ENCODE results near the gene TRIM37.
"Not testable (repeated sequence)": the region's sequence is repeated elsewhere in the genome, so short reads cannot be mapped to it uniquely, and the experiment has no call there.

Gene TRIM37, protein sequence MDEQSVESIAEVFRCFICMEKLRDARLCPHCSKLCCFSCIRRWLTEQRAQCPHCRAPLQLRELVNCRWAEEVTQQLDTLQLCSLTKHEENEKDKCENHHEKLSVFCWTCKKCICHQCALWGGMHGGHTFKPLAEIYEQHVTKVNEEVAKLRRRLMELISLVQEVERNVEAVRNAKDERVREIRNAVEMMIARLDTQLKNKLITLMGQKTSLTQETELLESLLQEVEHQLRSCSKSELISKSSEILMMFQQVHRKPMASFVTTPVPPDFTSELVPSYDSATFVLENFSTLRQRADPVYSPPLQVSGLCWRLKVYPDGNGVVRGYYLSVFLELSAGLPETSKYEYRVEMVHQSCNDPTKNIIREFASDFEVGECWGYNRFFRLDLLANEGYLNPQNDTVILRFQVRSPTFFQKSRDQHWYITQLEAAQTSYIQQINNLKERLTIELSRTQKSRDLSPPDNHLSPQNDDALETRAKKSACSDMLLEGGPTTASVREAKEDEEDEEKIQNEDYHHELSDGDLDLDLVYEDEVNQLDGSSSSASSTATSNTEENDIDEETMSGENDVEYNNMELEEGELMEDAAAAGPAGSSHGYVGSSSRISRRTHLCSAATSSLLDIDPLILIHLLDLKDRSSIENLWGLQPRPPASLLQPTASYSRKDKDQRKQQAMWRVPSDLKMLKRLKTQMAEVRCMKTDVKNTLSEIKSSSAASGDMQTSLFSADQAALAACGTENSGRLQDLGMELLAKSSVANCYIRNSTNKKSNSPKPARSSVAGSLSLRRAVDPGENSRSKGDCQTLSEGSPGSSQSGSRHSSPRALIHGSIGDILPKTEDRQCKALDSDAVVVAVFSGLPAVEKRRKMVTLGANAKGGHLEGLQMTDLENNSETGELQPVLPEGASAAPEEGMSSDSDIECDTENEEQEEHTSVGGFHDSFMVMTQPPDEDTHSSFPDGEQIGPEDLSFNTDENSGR
- total RNA-seq, result 43.7 reads per million, percentile 65 among the genes with 10 or more reads in this experiment

DNA sequence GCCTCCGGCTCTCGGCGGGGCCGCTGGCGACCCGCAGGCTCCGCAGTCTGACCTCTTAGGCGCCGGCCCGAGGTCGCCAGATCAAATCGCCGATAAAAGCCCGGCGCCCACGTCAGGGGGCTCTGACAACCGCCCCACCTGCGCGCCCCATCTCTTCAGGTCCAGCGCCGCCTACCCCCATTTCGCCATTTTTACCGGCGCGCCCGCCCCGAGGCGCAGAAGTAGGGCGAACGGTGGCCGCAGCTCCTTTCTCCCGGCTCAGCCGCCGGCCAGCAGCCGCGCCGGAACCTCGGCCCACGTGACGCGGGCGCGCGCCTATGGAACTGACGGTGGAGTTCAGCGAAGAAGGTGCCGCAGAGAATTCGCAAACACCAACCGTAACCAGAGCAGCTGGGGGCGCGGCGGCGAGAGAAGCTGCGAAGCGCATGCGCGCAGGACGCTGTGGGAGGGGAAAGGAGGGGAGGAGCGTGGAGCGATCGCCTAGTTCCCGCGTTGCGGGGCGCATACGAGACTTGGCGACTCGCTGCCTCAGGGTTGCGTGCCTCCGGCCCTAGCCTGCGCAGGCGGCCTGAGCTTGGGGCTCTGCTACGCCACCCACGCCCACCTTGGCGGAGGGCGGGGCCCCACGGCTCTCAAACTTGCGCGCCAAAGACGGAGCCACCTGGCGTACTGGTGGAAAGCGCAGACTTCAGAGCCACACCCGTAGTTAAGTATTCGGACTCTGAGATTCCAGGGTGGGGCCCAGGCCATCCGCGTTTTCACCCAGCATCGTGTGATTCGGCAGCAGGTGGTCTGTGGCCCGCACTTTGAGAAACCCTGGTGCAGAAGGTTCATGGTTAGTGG, at the start of gene TRIM37:
TRIM37 (minus strand) TSS at position 418 of the 843 bp plus-strand sequence. CDS start 419 bp downstream, outside the sequence.
- peak; percentile 96 for DNase-seq

DNA sequence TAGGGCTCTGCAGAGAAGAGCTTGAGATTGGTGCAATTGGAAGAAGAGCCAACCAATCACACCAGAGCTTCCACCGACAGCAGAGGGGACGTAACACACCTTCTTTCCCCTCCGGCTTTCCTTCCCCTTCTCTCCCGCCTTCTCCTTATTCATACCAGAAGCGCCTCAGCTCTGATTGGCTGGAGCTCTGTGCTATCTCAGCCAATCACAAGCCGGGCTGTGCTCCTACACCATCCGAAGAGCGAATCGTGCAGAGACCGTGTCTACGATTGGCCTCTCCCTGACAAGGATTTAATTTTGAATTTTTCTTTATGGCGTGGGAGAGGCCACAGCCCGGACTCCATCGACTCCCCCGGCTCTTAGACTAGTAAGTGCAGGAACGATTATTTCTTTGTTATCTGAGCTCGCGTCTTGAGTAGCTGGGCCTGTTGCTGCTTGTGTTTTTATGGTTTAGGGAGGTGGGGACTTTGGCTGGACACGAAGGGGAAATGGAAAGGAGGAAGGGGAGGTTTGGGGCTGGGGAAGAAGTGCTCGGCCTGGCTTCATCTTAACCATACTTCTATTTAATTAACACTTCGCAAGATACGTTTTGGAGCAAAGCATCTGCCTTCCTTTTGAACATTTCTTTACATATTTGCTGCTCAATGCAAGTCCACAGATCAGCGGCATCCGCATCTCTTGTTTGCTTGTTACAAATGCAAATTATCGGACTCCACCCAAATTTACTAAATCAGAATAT, 48.9 kb upstream of the TRIM37 start, which contains the start of gene PRR11:
PRR11 (plus strand) TSS at position 308 of the 739 bp plus-strand sequence. CDS start 14,007 bp downstream, outside the sequence.
- peak; percentile 91 for DNase-seq

DNA sequence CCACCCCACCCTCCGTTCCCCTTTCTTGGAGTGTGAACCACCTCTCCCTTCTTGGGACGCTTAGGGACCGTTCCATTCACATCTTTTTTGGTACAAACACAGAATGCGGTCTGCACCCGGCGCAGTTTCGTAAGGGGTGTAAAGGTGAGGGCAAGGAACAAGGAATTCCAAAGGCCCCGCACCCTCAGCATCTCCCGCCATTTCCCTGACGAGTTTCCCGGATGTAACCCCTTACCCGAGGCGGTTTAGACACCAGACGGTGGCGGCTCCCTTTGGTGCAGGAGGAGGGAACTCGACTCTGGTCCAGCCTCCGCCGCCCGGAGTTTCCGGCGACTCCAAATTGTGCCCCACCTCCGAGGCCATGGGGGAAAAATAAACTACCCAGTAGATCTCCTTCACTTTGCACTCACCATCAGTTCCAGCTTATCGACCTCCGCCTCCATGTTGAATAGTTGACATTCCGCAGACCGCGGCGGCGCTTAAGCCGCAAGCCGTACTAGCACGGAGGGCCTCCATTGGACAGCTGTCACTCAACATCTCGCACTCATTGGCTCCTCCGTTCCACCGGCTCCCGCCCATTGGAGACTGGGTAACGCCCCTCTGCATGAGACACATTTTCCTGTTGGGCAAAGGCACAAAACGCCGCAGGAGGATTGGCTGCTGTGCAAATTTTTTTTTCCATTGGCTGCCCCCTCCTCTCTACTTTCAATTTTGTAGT, 48.2 kb upstream of the TRIM37 start, which contains the start of gene SKA2:
SKA2 (minus strand) TSS at position 466 of the 718 bp plus-strand sequence; CDS start at position 443, 23 bp downstream.
- DNase-seq, result peak; percentile 95

DNA sequence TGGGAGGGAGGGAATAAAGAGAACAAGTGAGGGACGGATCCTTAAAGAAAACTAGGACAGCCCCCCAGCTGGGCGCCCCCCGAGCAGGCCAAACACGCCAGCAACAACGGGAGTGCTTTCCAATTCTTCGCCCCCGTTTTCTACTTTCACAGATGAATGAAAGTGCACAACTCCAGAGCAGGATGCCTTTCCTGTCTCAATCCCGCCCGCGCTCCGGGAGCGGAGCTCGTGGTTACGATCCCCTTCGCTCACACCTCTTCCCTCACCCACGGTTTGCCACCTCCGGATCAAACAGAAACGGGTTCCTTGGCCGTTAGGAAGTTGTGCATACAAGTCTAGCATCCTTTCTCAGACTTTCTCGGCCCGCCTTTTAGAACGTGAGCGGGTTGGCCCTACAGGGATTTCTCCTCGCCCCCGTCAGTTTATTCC, 47.6 kb upstream of the TRIM37 start:
- peak; percentile 17 for DNase-seq

DNA sequence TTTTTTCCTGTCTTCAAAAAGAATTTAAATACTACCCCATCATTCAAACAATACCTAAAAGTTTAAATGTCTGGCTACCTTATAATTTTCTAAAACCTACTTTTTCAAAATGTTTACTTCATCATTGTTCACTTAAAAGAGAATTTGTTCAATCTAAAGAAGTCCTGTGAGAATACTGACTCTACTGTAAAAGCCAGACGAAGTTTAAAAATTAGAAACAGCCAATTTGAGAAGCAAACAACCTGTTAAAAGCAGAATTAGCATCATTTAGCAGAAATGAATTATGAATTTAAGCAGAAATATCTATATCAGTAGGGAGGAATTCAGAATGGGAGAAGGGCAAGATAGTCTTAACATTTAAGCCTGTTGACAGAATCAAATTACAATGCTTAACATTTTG, 46.2 kb upstream of the TRIM37 start:
- DNase-seq, result no peak

DNA sequence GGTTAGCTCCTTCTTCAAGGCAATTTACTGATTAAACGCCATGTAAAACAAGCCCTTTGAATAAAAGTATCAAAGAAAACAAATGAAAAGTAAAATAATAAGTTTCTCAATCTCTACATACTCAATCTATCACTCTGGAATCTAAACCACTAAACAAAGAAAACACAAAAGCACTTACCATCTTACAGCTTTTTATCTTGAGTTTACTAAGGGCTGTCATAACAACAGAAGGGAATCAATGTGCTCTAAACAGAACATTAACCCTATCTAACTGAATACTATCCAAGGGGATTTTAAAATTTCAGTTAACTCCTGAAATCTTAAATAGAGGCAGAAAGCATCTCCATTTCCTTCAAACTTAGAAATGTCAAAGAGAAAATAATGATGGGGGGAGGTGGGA, 44.9 kb upstream of the TRIM37 start:
- no peak for DNase-seq

DNA sequence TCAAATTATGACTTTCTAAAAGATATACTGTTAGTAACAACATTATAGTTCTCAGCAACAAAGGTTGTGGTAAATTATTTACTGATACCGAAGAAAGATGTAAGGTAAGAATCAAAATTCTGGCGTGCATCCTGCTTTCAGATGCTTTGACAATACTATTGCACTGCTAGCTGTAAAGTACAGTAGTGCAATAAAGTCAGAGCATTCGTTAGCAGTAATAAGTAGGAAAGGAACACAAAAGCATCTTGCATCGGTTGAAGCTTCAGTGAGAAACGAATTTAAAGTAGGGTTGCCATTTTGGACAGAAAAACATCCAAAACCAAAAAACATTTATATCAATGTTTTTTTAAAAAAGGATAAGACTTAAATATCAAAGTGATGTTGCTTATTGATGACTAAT, 44.3 kb upstream of the TRIM37 start:
- DNase-seq, result no peak

DNA sequence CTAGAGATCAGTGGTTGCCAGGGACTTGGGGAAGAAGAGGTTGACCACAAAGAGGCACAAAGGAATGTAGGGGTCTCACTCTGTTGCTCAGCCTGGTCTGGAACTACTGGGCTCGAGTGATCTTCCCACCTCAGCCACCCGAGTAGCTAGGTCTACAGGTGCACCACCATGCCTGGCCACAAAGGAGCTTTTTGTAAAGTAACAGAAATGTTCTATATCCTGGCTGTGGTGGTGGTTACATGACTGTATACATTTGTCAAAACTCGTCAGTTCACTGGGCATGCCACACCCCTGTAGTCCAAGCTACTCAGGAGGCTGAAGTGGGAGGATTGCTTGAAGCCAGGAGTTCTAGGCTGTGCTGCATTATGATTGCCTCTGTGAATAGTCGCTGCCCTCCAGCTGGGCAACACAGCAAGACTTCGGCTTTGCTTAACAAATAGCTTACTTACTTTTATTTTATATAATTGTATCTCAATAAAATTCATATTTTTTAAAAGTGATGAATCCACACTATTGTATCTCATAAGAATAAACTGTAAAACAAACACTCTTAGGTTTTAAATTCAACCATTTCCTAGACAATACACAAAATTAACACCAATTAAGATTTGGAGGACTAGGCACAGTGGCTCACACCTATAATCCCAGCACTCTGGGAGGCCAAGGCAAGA, 43.3 kb upstream of the TRIM37 start:
- no peak for DNase-seq

DNA sequence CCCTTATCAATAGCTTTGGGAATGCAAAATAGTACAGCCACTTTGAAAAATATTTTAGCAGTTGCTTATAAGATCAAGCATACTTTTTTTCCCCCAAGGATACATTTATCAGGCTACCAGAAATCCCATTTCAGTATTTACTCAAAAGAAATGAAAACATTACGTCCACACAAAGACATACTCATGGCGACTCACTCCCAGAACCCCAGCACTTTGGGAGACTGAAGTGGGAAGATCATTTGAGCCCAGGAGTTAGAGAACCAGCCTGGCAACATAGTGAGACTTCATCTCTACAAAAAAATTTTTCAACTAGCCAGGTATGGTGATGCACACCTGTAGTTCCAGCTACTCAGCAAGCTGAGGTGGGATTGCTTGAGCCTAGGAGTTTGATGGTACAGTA, 42.4 kb upstream of the TRIM37 start:
- no peak for DNase-seq

DNA sequence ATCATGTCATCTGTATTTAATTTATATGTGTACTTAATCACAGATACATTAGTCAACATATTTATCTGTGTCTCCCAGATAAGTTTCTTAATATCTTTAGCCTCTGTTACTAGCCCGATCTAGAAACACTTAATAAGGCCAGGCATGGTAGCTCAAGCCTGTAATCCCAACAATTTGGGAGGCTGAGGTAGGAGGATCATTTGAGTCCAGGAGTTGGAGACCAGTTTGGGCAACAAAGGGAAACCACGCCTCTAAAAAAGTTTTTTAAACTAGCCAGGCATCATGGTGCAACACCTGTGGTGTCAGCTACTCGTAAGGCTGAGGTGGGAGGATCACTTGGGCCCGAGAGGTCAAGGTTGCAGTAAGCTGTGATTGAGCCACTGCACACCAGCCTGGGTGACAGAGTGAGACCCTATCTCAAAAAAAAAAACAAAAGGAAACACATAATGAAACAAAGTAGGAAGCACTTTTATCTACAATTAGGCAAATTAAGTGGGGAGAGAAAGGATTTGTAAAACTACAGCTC, 39.0 kb upstream of the TRIM37 start:
- DNase-seq, result no peak

DNA sequence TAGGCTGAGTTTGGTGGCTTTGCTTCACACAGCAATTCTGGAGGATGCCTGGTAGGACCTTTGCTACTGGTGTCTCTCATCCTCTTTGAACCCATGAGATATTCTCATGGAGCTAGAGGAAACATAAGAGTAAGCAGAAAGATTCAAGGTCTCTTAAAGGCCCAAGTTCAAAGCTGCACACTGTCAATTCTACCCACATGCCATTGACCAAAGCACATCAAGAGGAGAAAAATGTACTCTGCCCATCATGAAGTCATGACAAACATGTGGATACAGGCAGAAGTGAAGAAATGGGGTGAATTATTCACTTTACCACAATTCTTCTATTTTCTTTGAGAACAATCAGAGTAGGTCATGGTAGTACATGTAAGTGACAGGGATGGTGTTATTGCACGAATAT, 35.2 kb upstream of the TRIM37 start:
- no peak for DNase-seq

DNA sequence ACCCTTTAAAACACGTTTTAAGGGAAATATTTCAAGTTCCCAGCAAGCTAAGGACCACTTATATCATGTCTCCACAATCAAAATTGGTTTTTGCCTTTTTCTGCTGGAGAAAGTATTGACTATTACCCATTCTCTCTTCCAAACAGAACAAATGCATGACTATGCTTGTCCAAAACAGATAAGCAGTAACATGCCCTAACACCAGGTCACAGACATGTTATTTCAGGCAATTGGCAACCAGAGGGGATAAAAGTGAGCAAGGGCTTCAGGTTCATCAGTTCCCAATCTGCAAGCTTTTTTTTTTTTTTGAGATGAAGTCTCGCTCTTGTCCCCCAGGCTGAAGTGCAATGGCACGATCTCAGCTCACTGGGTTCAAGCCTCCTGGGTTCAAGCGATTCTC, 33.3 kb upstream of the TRIM37 start:
- DNase-seq, result no peak

DNA sequence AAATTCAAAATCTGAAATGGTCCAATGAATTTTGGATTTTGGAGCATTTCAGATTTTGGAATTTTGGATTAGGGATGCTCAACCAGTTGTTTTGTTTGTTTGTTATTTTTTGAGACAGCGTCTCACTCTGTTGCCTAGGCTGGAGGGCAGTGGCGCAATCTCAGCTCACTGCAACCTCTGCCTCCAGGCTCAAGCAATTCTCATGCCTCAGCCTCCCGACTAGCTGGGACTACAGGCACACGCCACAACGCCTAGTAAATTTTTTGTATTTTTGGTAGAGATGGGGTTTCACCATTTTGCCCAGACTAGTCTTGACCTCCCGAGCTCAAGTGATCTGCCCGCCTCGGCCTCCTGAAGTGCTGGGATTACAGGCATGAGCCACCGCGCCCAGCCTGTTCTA, 31.7 kb upstream of the TRIM37 start:
- not testable (repeated sequence) for DNase-seq

DNA sequence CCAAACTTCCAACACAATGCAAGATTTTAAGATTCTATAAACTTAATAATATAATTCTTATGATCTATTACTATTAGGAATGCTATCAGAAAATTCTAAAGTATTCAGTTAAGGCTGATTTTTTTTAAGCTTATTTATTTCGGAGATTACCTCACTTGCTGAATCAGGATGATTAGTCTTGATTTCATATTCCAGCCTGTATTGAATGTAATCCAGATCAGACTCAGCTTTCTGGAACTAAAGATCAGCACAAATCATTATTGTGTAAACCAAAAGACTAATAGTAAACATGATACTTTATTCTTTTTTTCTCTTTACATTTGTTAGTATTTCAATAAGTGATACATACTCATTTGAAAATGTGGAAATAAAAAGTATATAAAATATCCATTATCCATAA, 24.5 kb upstream of the TRIM37 start:
- DNase-seq, result no peak

DNA sequence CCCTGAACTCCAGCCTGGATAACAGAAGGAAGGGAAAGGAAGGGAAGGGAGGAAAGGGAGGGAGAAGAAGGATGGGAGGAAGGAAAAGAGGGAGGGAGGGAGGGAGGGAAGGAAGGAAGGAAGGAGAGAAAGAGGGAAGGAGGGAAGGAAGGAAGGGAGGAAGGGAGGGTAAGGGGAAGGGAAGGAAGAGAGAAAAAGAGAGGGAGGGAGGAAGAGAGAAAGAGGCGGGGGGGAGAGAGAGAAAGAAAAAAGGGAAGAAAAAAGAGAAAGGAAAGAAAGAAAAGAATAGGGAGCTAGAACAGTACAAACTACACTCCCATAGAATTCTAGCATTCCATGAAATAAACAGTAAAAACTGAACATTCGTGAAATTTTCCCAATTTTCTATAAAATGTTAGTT, 23.1 kb upstream of the TRIM37 start:
- DNase-seq, result no peak

DNA sequence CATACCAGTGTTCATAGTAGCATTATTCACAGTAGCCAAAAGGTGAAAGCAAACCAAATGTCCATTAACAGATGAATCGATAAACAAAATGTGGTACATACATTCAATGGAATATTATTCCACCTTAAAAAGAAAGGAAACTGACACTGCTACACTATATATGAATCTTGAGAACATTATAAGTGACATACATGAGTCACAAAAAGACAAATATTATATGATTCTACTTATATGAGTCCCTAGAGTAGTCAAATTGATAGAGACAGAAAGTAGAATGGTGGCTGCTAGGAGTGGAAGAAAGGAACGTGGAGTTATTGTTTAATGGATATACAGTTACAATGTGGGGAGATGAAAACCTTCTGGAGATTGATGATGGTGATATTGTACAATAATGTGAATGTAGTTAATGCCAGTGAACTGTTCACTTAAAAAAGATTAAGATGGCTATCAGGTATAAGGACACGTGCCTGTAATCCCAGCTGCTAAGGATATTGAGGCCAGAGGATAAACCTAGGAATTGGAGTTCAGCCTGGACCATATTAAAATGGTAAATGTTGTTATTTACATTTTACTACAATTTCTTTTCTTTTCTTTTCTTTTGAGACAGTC, 20.2 kb upstream of the TRIM37 start:
- DNase-seq, result no peak

DNA sequence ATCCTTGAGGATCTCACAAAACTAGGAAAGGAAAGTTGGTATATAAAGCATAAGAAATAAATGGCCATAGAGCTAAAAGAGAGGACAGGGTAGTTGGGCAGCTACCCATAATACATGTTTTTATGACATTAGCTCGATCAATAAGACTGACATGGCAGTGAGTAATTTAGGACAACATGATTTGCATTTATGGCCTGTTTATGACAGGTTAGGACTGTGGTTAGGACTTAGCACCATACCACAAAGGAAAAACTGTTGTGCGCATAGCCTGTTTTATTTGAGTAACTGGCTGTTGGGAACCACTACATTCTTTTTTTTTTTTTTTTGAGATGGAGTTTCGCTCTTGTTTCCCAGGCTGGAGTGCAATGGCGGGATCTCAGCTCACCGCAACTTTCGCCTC, 18.0 kb upstream of the TRIM37 start:
- no peak for DNase-seq

DNA sequence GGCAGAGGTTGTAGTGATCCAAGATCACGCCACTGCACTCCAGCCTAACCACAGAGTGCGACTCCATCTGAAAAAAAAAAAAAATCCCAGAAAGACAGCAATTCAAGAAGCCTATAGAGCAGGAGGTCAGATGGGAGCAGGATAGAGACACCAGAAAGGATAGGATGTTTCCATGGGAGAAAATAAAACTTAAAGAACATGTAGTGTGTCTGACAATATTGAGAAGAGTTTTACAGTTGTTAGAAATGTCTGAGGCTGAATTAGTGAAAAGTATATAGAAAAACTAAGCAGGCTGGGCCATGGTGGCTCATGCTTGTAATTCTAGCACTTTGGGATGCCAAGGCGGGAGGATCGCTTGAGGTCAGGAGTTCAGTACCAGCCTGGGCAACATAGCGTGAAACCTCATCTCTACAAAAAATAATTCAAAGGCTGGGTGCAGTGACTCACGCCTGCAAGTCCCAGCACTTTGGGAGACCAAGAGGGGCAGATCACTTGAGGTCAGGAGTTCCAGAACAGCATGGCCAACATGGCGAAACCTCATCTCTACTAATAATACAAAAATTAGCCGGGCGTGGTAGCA, 15.3 kb upstream of the TRIM37 start:
- no peak for DNase-seq

DNA sequence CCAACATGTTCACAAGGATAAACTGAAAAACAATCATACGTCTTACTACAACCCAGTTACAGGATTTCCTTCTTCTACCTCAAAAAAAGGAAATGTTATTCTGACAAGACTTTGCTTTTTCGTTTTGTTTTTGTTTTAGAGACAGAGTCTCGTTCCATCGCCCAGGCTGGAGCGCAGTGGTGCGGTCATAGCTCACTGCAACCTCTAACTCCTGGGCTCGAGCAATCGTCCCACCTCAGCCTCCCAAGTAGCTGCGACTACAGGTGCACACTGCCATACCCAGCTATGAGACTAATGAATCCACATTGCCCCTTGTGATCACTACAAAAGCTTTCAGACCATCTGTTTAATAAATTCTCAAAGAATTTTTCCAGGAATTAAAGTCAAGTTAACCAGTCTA, 8.8 kb upstream of the TRIM37 start:
- DNase-seq, result no peak
